ENCODE results near the gene SCFD1.

The SCFD1 gene

DNA sequence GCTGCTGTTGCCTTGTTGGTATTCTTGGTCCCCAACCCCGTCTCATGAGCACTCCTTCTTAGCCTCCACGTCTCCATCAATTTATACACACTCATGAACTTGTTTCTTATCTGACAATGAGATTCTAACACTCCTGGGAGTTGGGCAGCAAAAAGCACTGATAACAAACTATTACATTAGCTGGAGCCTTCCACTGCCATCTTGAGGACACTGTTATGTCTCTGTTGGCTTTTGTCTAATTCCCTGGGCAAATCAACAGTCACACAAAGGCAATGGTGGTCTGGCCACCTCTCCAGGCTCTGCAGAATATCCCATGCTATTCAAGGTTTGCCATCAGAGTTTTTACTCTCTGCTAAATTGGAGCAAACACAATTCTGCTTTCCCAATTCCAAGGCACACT, 134.5 kb downstream of the SCFD1 start:
- no peak overlapping the region for H3K4me3 ChIP-seq (ENCODE audit: low read length)
- no peak for DNase-seq (ENCODE audit: low read depth)
- TF ChIP-seq, protein P1, sequence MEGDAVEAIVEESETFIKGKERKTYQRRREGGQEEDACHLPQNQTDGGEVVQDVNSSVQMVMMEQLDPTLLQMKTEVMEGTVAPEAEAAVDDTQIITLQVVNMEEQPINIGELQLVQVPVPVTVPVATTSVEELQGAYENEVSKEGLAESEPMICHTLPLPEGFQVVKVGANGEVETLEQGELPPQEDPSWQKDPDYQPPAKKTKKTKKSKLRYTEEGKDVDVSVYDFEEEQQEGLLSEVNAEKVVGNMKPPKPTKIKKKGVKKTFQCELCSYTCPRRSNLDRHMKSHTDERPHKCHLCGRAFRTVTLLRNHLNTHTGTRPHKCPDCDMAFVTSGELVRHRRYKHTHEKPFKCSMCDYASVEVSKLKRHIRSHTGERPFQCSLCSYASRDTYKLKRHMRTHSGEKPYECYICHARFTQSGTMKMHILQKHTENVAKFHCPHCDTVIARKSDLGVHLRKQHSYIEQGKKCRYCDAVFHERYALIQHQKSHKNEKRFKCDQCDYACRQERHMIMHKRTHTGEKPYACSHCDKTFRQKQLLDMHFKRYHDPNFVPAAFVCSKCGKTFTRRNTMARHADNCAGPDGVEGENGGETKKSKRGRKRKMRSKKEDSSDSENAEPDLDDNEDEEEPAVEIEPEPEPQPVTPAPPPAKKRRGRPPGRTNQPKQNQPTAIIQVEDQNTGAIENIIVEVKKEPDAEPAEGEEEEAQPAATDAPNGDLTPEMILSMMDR (conservative IDR thresholded peaks at IDR 0.05; ENCODE audit: low read depth, low read length) = no peak

DNA sequence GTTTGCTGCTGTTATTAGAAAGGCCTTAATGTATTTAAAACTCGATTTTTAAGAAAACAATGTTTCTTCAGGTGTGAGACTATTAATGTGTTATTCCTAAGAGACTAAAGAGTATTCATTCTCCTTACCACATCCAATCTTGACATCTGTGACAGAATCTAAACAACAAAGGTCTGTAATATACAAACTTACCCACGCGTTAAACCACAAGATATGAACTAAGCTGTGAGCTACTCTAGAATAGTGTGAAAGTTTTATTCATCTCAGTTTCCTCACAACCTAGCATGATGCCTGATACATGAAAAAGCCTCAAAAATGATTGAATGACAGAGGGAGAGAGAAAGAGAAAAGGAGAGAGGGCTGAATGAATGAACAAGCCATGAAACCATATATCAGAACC, 135.0 kb downstream of the SCFD1 start:
- TF ChIP-seq, protein P1 (conservative IDR thresholded peaks at IDR 0.05; ENCODE audit: low read depth, low read length) = no peak
- DNase-seq (ENCODE audit: low read depth) = no peak

DNA sequence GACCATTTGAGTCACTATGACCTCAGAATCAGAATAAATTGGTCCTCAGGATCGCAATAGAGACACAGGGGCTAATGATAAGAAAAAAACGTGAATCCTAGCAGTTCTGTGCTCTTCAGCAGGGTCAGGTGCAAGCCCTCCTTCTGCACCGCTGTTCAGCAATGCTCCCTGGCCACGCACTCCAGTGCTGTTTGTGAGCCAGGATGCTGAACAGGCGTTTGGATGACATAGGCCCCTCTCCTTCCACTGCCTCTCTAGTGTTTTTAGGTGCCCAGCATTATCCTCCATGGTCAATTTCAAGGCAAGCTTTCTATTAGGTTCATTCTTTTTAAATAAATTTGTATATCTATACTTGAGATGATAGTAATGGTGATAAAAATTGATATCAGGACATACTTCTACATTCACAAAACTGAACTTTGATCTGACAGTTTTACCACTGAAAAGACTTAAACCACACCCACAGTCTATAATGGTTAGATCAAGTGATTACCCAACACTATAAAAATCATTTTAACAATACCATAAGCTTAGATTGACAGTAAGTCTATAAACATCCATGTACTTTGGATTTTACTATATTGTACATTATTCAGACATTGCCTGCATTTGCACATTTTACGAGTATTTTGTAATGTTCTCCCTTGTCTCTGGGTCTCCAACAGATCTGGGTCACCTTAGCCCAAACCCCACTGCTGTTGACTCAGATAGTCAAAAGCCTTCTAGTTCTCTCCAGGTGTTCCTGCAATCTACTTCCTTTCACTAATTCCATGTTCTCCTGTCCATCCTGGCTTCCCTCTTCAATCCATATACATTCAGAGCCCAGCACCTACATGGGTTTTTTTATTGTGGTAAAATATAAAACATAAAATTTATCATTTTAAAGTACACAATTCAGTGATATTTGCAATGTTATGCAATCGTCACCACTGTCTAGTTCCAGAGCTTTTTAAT, 137.3 kb downstream of the SCFD1 start:
- no peak for DNase-seq (ENCODE audit: low read depth)
- H3K4me3 ChIP-seq (ENCODE audit: low read length) = no peak overlapping the region
- TF ChIP-seq, protein P1 (conservative IDR thresholded peaks at IDR 0.05; ENCODE audit: low read depth, low read length) = no peak

More for the DNA sequence above, 135.0 kb downstream of the SCFD1 start:
- H3K4me3 ChIP-seq (ENCODE audit: low read length) = no peak overlapping the region

DNA sequence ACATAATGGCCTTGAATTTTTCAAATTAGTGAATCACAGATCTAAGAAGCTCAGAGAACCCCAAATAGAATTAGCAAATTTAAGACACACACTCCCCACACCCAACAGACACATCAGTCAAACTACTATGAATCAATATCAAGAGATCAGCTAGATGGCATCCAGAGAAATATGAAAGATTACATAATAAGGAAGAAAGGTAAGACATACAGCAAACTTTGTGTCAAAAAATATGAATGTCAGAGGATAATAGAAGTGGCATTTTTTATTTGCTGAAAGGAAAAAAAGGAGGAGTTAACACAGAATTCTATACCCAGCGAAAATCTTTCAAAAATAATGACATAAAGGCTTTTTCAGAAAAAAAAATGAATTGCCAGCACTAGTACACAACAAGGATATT, 141.8 kb downstream of the SCFD1 start:
- H3K4me3 ChIP-seq (ENCODE audit: low read length) = no peak overlapping the region
- TF ChIP-seq, protein P1 (conservative IDR thresholded peaks at IDR 0.05; ENCODE audit: low read depth, low read length) = no peak
- DNase-seq (ENCODE audit: low read depth) = no peak

DNA sequence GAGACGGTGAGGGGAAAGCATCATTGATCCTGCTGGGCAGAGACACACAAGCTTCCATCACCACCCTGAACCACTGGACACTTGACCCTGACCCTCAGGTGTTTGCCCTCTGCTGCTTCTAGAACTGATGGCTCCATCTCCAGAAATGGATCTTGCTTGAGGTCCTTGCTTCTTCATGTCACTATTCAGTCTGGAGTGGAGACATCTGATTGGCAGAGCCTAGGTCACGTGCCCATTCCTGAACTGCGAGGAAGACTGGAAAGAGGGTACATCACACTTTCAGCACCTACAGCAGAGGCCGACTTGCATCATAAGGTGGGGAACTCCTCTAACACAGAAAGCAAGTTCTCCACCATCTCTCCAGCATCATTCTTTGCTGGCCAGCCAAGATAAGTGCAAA, 145.5 kb downstream of the SCFD1 start:
- TF ChIP-seq, protein P1 (conservative IDR thresholded peaks at IDR 0.05; ENCODE audit: low read depth, low read length) = no peak
- no peak for DNase-seq (ENCODE audit: low read depth)
- no peak overlapping the region for H3K4me3 ChIP-seq (ENCODE audit: low read length)

DNA sequence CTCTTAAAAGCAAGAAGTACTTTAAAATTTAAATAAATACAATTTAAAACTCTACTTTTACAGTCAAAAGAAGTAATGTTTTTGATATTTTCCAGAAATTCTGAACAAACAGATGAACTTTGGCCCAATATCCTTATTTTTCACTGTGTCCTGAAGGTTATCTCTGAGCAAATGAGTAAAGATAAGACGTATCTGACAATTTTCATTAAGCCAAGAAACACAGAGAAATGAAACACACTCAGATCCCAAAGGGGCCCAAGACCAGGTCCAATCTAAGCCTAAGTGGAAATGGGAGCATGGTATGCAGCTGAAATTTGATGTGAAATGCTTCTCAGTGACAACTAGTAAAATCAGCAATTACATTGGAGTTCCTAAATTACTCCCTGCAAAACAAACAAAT, 146.7 kb downstream of the SCFD1 start:
- DNase-seq (ENCODE audit: low read depth) = no peak
- H3K4me3 ChIP-seq (ENCODE audit: low read length) = no peak overlapping the region
- TF ChIP-seq, protein P1 (conservative IDR thresholded peaks at IDR 0.05; ENCODE audit: low read depth, low read length) = no peak

DNA sequence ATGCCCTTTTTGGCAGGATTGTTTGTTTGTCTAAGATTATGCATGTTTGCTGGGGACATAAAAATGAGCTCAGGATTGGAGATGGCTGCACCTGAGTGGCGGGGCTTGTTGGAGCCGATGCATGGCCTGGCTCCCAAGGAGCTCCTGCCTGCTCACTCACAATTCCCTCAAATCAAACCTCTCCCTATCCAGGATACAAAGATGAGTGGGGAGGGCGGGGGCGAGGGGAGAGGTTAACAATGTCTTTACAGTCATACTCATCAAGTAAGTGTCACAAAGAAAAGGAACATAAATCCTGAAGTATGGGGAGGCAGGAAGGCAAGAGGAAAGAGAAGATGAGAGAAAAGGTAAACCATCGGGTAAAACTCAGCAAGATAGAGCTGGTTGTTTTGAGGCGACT, 148.3 kb downstream of the SCFD1 start:
- TF ChIP-seq, protein P1 (conservative IDR thresholded peaks at IDR 0.05; ENCODE audit: low read depth, low read length) = no peak
- no peak for DNase-seq (ENCODE audit: low read depth)
- no peak overlapping the region for H3K4me3 ChIP-seq (ENCODE audit: low read length)

Data from retinal pigment epithelial cell (primary cell).